PC-3 (cell line): ENCODE results near the gene PFKFB2. TPM values are rescaled to one million over a fixed set of nuclear protein-coding genes. Genes with fewer than 3 reads are reported as not detected.
A peak's percentile ranks its signal among the peaks of the same experiment; 100 is the strongest.

Source experiments
- ATAC-seq: fragments of 200-7000 bp; cut with Tn5 transposase; 2 replicates; pipeline ENCODE4 v1.9.1; 2020; ENCODE audit warnings: mild to moderate bottlenecking, moderate library complexity
- BruUV-seq: library from RNA; stranded (reverse); fragments of 400-500 nt; replicated peaks from 2 replicates; lab custom pipeline; 2021; lab: Mats Ljungman, UMichigan
- CTCF ChIA-PET: fragments of 300-600 bp; sonication (Branson Sonifier 250); formaldehyde crosslinking; loops from one replicate; lab custom pipeline; 2022; ENCODE audit warnings: antibody characterized with exemption; lab: Charles Lee
- POLR2A ChIA-PET: fragments of 300-600 bp; sonication (Branson Sonifier 250); formaldehyde crosslinking; loops from one replicate; lab custom pipeline; 2022; ENCODE audit warnings: antibody characterized with exemption; ENCODE audit not compliant: unreplicated experiment; lab: Charles Lee
- DNase-seq: peaks from one replicate; pipeline ENCODE4 v3.0.0-alpha.2; 2015
- H2AFZ ChIP-seq: fragments of 300-600 bp; sonication (generic); 2 replicates; pipeline ENCODE4 v1.6.0; 2016; ENCODE audit warnings: antibody characterized with exemption, low read length
- H3F3A ChIP-seq: fragments of 300-600 bp; sonication (generic); one replicate; pipeline ENCODE4 v1.6.0; 2017; ENCODE audit warnings: antibody characterized with exemption, low read length, control low read depth, mild to moderate bottlenecking; ENCODE audit not compliant: unreplicated experiment
- H3K27ac ChIP-seq: fragments of 300-600 bp; sonication (generic); 2 replicates; pipeline ENCODE4 v1.5.1; 2016; ENCODE audit warnings: mild to moderate bottlenecking, low read length
- H3K27me3 ChIP-seq: fragments of 300-600 bp; sonication (generic); 2 replicates; pipeline ENCODE4 v1.6.1; 2016; ENCODE audit warnings: low read length, mixed read lengths
- H3K36me3 ChIP-seq: fragments of 300-600 bp; sonication (generic); 2 replicates; pipeline ENCODE4 v1.6.1; 2016; ENCODE audit warnings: low read depth, mixed run types, low read length, mixed read lengths
- H3K4me1 ChIP-seq: fragments of 300-600 bp; sonication (generic); 2 replicates; pipeline ENCODE4 v1.5.1; 2016; ENCODE audit warnings: low read length; ENCODE audit not compliant: insufficient read depth
- H3K4me2 ChIP-seq: fragments of 300-600 bp; sonication (generic); 2 replicates; pipeline ENCODE4 v1.6.0; 2016; ENCODE audit warnings: low read length
- H3K4me3 ChIP-seq: fragments of 300-600 bp; sonication (generic); 2 replicates; pipeline ENCODE4 v1.5.1; 2016; ENCODE audit warnings: mild to moderate bottlenecking, low read length, mixed read lengths
- H3K79me2 ChIP-seq: fragments of 300-600 bp; sonication (generic); 2 replicates; pipeline ENCODE4 v1.6.1; 2017; ENCODE audit warnings: low read length, mixed read lengths
- H3K9ac ChIP-seq: fragments of 300-600 bp; sonication (generic); 2 replicates; pipeline ENCODE4 v1.6.0; 2016; ENCODE audit warnings: mild to moderate bottlenecking, low read length
- H3K9me2 ChIP-seq: fragments of 300-600 bp; sonication (generic); replicated peaks from 2 replicates; pipeline ENCODE4 v1.6.1; 2016; ENCODE audit warnings: mixed run types, low read length, mixed read lengths
- H3K9me3 ChIP-seq: fragments of 300-600 bp; sonication (generic); 2 replicates; pipeline ENCODE4 v1.6.1; 2016; ENCODE audit warnings: low read length, mixed read lengths
- H4K20me1 ChIP-seq: fragments of 300-600 bp; sonication (generic); 2 replicates; pipeline ENCODE4 v1.6.1; 2016; ENCODE audit warnings: low read length, mixed read lengths
- EZH2 ChIP-seq: fragments of 300-600 bp; sonication (generic); IDR thresholded peaks from one replicate; pipeline ENCODE4 v1.6.1; 2017; ENCODE audit warnings: antibody characterized with exemption, mild to moderate bottlenecking, low read length; ENCODE audit not compliant: unreplicated experiment
- EZH2phosphoT487 ChIP-seq: fragments of 300-600 bp; sonication (generic); IDR thresholded peaks from 2 replicates; pipeline ENCODE4 v1.6.1; 2018; ENCODE audit warnings: mild to moderate bottlenecking, antibody characterized with exemption, low read length, borderline replicate concordance
- intact Hi-C: fragments of 100-400 bp; cut with micrococcal nuclease; formaldehyde crosslinking; loops from 2 replicates; pipeline ENCODE4 v1.9.0; 2023
- total RNA-seq: library from RNA; depleted of rRNA; stranded (reverse); fragments of >200 nt; gene quantifications from 2 replicates; pipeline ENCODE4 v1.2.3, GENCODE V29; 2014
- TF ChIP-seq, protein P1 (sequence below): fragments of 300-600 bp; sonication (generic); conservative IDR thresholded peaks from 2 replicates; pipeline ENCODE4 v1.5.1; 2017; ENCODE audit warnings: antibody characterized with exemption, low read depth, mild to moderate bottlenecking, low read length

PFKFB2 gene
- total RNA-seq, 1 experiment from 2014 or later = 48.6 TPM

DNA sequence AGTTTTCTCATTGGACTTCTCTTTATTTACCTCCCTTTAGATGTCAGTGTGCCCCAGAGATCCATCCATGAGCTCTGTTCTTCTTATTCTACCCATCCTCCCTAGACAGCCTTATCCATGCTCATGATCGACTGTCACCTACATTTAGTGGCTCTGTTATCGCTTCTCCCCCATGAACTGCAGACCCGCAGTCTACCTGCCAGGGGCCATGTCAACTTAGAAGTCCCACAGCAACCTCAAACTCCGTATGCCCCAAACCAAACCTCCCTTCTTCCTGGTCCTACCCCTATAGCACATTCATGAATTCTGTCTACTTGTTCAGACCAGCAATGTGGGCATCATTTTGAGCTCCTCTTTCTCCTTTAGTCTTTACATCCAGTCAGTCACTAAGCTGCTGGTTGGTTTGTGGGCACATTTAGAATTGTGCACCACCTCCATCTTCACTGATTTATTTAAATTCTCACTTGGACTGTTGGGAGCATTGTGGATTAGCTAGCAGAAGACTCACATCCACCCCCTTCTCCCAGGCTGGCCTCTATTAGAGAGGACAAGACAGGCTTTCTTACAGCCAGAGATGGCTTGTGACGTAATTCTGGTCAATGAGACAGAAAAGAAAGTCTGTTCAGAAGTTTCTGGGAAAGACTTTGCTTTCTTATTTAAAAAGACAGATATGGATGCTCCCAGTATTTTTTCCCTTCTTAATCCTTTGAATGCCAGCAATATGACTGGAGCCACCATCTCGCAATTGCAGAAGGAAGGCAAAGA lies 39.6 kb upstream of the PFKFB2 start:
- ATAC-seq (no peak), DNase-seq (no peak)
- Histone ChIP-seq H3K9me2 (no peaks in the 10 kb centered on the region), H3K4me1 (peaks cover 15% of the 10 kb centered on the region), H3K4me3 (no peak overlapping the region), H3K27ac (no peak overlapping the region), H3F3A (peaks cover 2% of the 10 kb centered on the region), H3K9me3 (no peaks in the 10 kb centered on the region), H4K20me1 (no peaks in the 10 kb centered on the region), H2AFZ (no peak overlapping the region), H3K9ac (no peak overlapping the region), H3K79me2 (no peaks in the 10 kb centered on the region), H3K36me3 (no peaks in the 10 kb centered on the region), H3K27me3 (no peaks in the 10 kb centered on the region), H3K4me2 (no peak overlapping the region)
- TF ChIP-seq, protein P1, sequence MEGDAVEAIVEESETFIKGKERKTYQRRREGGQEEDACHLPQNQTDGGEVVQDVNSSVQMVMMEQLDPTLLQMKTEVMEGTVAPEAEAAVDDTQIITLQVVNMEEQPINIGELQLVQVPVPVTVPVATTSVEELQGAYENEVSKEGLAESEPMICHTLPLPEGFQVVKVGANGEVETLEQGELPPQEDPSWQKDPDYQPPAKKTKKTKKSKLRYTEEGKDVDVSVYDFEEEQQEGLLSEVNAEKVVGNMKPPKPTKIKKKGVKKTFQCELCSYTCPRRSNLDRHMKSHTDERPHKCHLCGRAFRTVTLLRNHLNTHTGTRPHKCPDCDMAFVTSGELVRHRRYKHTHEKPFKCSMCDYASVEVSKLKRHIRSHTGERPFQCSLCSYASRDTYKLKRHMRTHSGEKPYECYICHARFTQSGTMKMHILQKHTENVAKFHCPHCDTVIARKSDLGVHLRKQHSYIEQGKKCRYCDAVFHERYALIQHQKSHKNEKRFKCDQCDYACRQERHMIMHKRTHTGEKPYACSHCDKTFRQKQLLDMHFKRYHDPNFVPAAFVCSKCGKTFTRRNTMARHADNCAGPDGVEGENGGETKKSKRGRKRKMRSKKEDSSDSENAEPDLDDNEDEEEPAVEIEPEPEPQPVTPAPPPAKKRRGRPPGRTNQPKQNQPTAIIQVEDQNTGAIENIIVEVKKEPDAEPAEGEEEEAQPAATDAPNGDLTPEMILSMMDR = no peak
- no peak for TF ChIP-seq EZH2phosphoT487
- no peak for TF ChIP-seq EZH2
- ChIA-PET CTCF (no interaction called here), POLR2A (interaction anchor here (0.7 to 1.0 kb wide), 2 partner anchors 8 to 39 kb away, joined by 3 read pairs; partner anchors contain the start of gene PFKFB2)
- no TSS peak for BruUV-seq
- intact Hi-C loops = no loop called here

DNA sequence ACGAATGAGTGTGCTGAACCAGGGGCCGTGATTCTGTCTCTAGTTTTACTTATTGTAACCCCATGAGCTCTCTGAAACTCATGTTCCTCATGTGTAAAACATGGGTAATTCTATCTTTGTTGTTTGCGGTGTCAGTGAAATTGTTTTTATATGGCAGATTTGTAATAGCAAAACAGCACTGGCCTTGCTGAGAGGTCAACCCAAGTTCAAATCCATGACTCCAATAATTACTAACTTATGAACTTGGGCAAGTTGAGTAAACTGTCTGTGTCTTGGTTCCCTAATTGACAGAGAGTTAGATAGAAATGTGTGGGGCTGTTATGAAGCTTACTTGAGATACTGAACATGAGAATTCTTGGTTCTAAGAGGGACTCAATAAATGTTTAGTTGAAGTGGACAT lies 38.3 kb upstream of the PFKFB2 start:
- Histone ChIP-seq H3K36me3 (no peaks in the 10 kb centered on the region), H3K9me2 (no peaks in the 10 kb centered on the region), H3K9me3 (no peaks in the 10 kb centered on the region), H3F3A (peaks cover 6% of the 10 kb centered on the region), H4K20me1 (no peaks in the 10 kb centered on the region), H3K27ac (no peak overlapping the region), H3K9ac (no peak overlapping the region), H3K27me3 (no peaks in the 10 kb centered on the region), H3K4me3 (no peak overlapping the region), H3K4me1 (peaks cover 24% of the 10 kb centered on the region), H3K4me2 (no peak overlapping the region), H2AFZ (no peak overlapping the region), H3K79me2 (peaks cover 5% of the 10 kb centered on the region)
- ChIA-PET CTCF (no interaction called here), POLR2A (no interaction called here)
- intact Hi-C loops = no loop called here
- DNase-seq = peak; percentile 1
- ATAC-seq = no peak
- TF ChIP-seq, protein P1 = no peak
- TF ChIP-seq EZH2phosphoT487 (no peak), EZH2 (no peak)
- BruUV-seq = no TSS peak

DNA sequence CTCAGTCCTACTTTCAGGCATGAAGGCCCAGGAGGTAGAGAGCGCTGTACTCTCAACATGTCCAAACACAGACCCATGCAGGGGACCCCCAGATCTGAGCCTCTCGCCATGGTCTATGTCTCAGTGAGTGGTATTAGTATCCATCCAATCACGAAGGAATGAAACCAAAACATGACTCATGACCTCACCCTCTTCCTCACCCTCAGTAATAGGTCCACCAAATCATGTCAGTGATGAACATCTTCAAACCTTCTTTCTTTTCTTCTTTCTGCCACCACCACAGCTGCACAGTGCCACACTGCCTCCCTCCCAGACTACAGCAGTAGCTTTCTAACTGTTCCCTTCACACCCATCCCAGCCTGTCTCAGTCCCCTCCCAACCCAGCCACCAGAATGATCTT lies 37.3 kb upstream of the PFKFB2 start:
- intact Hi-C loops = no loop called here
- no peaks in the 10 kb centered on the region for H4K20me1 ChIP-seq
- H2AFZ ChIP-seq = no peak overlapping the region
- POLR2A ChIA-PET = no interaction called here
- peaks cover 11% of the 10 kb centered on the region for H3F3A ChIP-seq
- CTCF ChIA-PET = no interaction called here
- no peaks in the 10 kb centered on the region for H3K9me3 ChIP-seq
- no TSS peak for BruUV-seq
- peaks cover 34% of the 10 kb centered on the region for H3K4me1 ChIP-seq
- no peak overlapping the region for H3K4me3 ChIP-seq
- DNase-seq = no peak
- TF ChIP-seq EZH2phosphoT487 (no peak), EZH2 (no peak)
- TF ChIP-seq, protein P1 = no peak
- no peak overlapping the region for H3K27ac ChIP-seq
- H3K79me2 ChIP-seq = peaks cover 5% of the 10 kb centered on the region
- H3K4me2 ChIP-seq = no peak overlapping the region
- H3K27me3 ChIP-seq = no peaks in the 10 kb centered on the region
- H3K36me3 ChIP-seq = no peaks in the 10 kb centered on the region
- ATAC-seq = no peak
- H3K9ac ChIP-seq = no peak overlapping the region
- no peaks in the 10 kb centered on the region for H3K9me2 ChIP-seq
